IPS-18c (cell line): ENCODE results near the gene ATP5F1E.
"Not testable (repeated sequence)": the region's sequence is repeated elsewhere in the genome, so short reads cannot be mapped to it uniquely, and the experiment has no call there.

Experiments
- H3K4me3 ChIP-seq: 2 replicates; pipeline ENCODE4 v1.7.0; 2013; ENCODE audit warnings: low read depth, mild to moderate bottlenecking, low read length, moderate library complexity; ENCODE audit not compliant: insufficient read depth
- H3K9me3 ChIP-seq: one replicate; pipeline ENCODE4 v1.6.1; 2013; ENCODE audit warnings: mild to moderate bottlenecking, low read length, moderate library complexity; ENCODE audit not compliant: control insufficient read depth, insufficient read depth

Gene ATP5F1E

DNA sequence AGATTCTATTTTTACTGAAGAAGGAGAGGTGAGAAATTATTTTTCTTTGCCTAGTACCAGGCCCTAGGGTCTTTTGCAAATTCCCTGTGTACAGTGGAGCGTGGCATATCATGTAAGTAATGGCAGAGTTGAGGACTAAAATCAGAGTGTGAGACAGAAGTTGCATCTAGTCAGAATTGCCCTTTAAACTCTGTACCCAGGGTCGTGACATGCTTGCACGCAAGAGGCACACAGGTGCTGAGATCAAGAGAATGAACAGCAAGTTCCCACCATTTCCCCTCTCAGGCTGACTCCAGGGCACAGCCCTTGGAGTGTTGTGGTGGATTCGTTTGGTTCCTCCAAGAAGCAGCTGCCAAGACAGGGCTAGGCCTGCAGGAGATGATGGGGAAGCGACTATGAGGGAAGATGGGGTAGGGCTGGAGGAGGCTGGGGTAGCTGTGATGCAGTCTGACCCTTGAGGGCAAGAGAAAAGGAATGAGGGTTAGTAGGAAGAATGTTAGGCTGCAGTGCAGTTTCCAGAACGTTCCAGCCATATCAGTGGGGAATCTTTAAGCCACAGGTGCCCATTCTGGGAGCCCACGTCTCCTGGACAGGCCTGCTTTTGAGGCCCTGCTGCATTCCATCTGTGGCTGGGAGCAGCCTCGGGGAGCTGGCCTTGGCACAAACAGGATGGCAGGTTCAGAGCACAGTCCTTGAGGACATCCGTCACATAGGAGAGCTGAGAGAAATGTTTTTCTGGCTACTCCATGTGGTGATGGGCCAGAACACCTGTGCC is 44.2 kb downstream of the ATP5F1E start:
- Histone ChIP-seq H3K4me3 (no peak overlapping the region), H3K9me3 (no peaks in the 10 kb centered on the region)

DNA sequence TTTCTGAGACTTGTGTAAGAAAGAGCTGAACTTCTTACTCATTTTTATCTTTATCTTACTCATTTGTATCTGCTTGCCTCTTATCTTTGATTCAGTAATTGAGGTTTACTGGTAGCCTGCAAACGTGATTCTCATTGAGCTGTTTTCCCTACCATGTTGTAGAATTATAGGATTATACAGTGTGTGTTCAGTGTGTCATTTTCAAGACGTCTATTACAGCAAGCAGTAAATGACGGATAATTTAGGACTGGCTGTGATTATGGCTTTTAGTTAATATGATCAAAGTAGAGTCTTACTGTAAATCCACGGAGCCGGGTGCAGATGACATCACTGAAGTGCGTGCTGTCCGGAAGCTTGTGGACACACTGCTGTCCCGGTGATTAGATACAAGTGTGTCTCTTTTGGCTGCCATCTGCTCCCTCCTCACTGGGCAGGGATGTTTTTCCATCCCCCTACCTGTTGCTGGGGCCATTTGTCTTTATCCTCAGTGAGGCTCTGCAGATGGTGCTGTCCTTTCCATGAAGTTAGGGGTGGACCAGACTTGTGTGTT is 45.1 kb downstream of the ATP5F1E start:
- Histone ChIP-seq H3K4me3 (no peak overlapping the region), H3K9me3 (no peaks in the 10 kb centered on the region)

DNA sequence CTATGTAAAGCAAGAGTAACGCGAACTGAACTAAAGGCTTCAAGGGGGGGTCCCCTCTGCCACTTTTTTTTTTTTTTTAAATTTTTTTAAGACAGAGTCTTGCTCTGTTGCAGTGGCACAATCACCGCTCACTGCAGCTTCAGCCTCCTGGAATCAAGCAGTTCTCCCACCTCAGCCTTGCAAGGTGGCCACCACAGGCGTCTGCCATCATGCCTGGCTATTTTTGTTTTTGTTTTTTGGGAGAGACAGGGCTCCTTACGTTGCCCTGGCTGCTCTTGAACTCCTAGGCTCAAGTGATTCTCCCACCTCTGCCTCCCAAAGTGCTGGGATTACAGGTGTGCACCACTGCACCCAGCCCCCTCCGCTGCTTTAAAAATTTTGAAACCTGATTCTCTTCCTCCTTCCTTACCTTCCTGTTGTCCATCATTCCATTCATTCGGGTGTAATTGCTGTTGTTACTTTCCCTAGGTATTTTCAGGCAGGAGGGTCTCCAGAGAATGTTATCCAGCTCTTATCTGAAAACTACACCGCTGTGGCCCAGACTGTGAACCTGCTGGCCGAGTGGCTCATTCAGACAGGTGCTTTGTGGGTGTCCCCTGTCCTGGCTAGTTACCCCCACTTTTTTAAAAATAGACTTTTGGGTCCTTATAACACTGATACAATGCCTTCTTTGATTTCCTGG is 45.7 kb downstream of the ATP5F1E start:
- H3K9me3 ChIP-seq = peaks cover 2% of the 10 kb centered on the region
- no peak overlapping the region for H3K4me3 ChIP-seq

DNA sequence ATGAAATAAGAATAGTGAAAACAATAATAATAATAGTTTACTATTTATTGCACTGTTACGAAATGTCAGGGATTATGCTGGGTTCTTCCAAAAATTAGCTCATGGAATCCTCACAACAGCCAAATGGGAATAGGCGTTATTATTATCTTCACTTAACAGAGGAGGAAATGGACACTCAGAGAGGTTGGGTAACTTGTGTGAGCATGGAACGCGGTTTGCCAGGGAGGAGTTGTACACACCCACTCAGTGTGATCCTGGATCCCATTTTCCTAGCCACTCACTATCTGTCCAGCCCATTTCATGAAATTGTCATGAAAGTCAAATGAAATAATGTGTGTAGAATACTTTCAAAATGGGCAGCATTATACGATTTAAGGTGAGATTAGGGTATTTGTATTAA is 46.5 kb downstream of the ATP5F1E start:
- Histone ChIP-seq H3K4me3 (no peak overlapping the region), H3K9me3 (peaks cover 2% of the 10 kb centered on the region)

DNA sequence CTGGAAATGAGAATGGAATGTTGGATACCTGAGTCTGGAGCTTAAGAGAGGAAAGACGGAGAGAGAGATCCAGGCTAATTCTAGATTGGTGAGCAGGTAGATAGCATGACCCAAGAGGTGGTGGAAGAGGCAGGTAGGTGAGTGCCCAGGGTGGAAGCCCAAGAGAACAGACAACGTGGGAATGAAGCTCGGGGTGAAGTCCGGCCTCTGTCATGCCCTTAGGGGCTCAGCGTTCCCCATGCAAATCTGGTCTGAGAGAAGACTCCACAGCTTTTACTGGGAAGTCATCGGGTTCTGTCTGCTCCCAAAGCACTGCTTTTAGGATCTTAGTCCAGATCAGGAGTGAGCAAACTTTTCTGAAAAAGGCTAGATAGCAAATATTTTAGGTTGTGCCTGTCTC is 47.4 kb downstream of the ATP5F1E start:
- peaks cover 2% of the 10 kb centered on the region for H3K9me3 ChIP-seq
- H3K4me3 ChIP-seq = no peak overlapping the region

DNA sequence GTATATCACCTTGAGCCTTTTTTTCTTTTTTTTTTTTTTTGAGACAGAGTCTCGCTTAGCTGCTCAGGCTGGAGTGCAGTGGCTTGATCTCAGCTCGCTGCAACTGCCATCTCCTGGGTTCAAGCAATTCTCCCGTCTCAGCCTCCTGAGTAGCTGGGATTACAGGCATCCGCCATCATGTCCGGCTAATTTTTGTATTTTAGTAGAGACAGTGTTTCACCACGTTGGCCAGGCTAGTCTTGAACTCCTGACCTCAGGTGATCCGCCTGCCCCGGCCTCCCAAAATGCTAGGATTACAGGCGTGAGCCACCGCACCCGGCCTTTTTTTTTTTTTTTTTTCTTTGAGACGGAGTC is 49.0 kb downstream of the ATP5F1E start:
- not testable (repeated sequence) for H3K4me3 ChIP-seq, H3K9me3 ChIP-seq

DNA sequence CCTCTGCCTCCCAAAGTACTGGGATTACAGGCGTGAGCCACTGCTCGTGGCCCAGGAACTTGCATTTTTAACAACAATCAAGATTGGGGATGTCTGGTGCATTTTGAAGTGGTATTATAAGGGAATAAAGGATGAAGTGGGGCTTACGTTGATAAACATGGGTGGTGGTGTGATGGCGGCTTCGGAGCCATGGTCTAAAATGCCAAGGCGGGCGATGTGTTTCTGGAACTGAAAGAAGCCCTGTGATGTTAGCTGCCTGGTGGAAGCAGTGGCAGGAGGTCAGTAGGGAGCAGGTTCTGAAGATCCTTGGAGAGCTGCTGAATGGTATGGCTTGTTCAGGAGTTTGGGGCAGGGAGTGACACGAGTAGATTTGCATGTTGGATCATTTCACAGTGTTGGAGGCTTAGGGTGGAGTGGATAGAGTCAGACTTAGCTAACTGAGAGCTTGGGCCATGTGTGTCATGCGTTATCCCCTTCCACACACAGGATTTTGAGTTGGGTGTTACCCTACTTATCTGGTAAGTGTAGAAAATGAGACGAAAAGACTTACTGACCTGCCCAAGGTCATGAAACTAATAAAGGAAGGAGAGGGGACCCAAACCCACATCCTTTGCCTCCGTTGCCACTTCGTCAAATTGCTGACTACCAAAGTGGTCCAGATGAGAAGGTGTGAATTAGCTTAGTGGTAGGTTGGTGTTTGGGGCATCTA is 49.6 kb downstream of the ATP5F1E start:
- H3K4me3 ChIP-seq = no peak overlapping the region

DNA sequence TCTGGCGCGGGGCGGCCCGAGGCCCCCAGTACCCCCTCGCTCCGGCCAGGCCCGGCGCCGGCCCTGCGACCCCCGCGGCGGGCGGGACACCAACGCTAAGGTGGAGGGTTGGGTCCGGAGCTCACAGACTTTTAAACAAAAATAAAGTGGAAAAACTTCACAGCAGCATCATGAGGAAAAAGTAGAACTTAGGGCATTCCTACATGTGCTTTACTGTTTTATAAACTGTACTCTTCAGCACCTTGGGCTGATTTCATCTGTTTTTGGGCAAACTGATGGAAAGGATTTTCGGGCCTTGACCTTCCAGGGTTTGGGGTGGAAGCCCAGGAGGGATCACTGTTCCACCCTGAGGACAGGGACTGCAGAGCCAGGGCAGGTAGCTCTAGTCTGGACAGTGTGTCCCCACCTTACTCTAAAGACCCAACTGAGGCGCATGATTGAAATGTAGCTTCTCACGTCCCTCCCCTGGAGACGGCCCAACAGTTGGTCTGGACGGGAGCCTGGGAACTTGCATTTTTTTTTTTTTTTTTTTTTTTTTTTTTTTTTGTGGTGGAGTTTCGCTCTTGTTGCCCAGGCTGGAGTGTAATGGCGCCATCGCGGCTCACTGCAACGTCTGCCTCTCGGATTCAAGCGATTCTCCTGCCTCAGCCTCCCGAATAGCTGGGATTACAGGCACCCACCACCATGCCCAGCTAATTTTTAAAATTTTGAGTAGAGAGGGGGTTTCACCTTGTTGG is 50.3 kb downstream of the ATP5F1E start:
- H3K4me3 ChIP-seq = peak overlapping the region; percentile 81
- peaks cover 2% of the 10 kb centered on the region for H3K9me3 ChIP-seq

More for the DNA sequence above, 49.6 kb downstream of the ATP5F1E start:
- H3K9me3 ChIP-seq = peaks cover 2% of the 10 kb centered on the region

DNA sequence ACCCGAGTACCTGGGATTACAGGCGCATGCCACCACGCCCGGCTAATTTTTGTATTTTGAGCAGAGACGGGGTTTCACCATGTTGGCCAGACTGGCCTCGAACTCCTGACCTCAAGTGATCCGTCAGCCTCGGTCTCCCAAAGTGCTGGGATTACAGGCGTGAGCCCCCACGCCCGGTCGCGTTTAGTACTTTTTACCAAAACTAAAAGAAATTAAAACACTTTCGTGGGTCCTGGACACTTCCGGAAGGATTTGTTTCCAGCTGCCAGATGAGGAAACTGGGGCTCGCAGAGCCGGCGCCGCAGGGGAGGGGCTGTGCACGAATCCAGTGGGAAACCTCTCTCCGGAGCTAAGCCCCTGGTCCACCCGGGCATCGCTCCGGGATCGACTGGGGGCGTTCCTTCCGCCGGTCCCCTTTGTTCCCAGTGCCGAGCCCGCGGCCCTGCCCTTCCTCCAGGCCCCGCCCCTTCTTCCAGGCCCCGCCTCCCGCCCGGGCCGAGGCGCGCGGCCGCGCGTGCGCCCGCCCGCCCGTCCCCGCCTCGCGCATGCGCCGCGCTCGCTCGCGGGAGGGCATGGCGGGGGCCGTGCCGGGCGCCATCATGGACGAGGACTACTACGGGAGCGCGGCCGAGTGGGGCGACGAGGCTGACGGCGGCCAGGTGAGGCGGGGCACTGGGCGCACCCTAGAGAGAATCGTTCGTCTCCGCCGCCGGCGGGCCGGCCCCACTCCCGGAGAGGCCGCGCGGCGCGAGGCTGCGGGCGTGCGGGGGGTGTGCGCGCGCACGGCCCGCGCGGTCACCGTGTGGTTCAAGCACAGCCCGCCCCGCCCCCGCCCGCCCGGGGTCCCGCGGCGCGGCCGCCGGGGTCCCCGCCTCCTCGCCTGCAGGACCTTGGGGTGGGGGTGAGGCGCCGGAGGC is 51.2 kb downstream of the ATP5F1E start, which contains the start of gene NELFCD:
Gene NELFCD, plus strand, starts transcription at position 546 of the 917 bp plus-strand sequence. Its CDS starts 54 bp downstream, at position 600.
- Histone ChIP-seq H3K9me3 (peaks cover 2% of the 10 kb centered on the region), H3K4me3 (peak within 1 kb of the TSS; percentile 81)

DNA sequence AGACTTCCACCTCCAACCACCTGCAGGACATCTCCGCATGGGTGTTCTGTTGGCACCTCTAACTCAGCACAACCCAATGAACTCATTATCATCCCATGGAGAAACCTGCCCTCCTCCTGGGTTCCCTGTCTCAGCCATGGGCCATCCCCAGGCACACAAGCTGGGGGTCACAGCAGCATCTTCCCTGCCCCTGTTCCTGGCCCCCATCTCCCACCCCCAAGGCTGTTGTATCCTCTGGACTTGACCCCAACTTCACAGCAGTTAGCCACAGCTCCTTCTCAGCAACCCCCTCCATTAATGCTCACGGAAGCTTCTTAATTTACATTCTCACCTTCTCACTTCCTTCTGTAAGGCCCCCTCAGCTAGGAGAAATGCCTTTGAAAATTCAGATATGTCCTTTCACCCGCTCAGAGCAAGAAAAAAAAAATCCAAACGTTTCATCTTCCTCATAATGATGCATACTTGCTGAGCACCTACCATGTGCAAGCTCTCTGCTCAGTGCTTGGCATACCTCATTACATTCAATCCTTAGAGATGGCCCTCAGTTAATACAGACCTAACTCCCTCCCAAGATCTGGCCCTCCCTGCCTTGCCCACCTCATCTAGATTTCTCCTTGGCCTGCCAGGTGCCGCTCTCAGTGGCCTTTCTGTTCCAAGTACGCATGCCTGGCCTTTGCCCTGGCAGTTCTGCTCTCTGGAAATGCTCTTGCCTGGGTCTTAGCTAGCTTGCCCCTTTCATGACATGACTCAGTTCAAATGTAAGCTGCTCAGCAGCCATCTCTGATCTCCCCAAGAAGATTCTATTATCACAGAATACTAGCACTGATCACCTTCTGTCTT is 53.6 kb downstream of the ATP5F1E start:
- Histone ChIP-seq H3K4me3 (no peak overlapping the region), H3K9me3 (peaks cover 2% of the 10 kb centered on the region)

DNA sequence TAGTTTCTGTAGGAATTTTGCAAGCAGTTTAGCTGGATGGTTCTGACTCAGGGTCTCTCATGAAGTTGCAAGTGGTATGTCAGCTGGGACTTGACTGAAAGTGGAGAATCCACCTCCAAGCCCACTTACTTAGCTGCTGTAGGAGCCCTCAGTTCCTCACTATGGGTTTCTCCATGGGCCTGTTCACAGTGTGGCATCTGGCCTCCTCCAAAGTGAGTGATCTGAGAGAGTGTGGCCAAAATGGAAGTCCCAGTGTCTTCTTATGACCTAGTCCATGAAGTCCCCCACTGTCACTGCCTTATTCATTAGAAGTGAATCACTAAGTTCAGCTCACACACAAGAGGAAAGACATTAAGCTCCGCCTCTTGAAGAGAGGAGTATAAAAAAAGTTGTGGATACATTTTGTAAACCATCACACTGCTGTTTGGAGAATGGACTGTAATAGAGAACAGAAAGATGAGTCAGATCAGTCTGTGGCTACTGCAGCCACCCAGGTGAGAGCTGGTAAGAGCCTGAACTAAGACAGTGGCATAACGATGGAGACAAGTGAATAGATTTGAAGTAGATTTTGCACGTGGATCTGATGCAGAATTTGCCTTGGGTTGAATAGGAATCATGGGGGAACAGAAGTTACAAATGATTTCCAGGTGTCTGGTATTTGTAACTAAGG is 55.9 kb downstream of the ATP5F1E start:
- Histone ChIP-seq H3K9me3 (no peaks in the 10 kb centered on the region), H3K4me3 (no peak overlapping the region)
